T follicular helper cell (primary cell): ENCODE results near the gene CPNE2.

ENCODE experiments used
- DNase-seq: peaks from one replicate; pipeline ENCODE4 v3.0.0-alpha.2; 2020; ENCODE audit warnings: low read depth

CPNE2 gene

GRCh38 chr16:57194512-57194911, 102.1 kb downstream of the CPNE2 start:
- DNase-seq, result no peak

- no peak for DNase-seq
These were observed 103.9 kb downstream of the CPNE2 start for GRCh38 chr16:57196286-57196685.

GRCh38 chr16:57196753-57197152, 104.4 kb downstream of the CPNE2 start:
- DNase-seq, result no peak
